Neural cell (in vitro differentiated cells): ENCODE results near the gene LMBRD2. TPM values are rescaled to one million over a fixed set of nuclear protein-coding genes. Genes with fewer than 3 reads are reported as not detected.
A peak's percentile ranks its signal among the peaks of the same experiment; 100 is the strongest.

Experiments used
- H2AFZ ChIP-seq: fragments of 200-600, 300-800 bp; sonication (generic), shearing (Covaris generic); 2 replicates; pipeline ENCODE4 v1.6.0; 2014; ENCODE audit warnings: low read depth, mild to moderate bottlenecking, antibody characterized with exemption, low read length, moderate library complexity
- H3F3A ChIP-seq: fragments of 200-600 bp; shearing (Covaris generic); 2 replicates; pipeline ENCODE4 v1.6.1; 2016; ENCODE audit warnings: mild to moderate bottlenecking, moderate library complexity, mixed read lengths, antibody characterized with exemption, low read length; ENCODE audit not compliant: insufficient read depth, poor library complexity, severe bottlenecking
- H3K27ac ChIP-seq: fragments of 200-600, 300-800 bp; sonication (generic), shearing (Covaris generic); 2 replicates; pipeline ENCODE4 v1.5.1; 2014; ENCODE audit warnings: mild to moderate bottlenecking, low read length, moderate library complexity
- H3K27me3 ChIP-seq: fragments of 300-800, 200-600 bp; sonication (generic), shearing (Covaris generic); 2 replicates; pipeline ENCODE4 v1.6.0; 2014; ENCODE audit warnings: mild to moderate bottlenecking, low read depth, low read length, moderate library complexity; ENCODE audit not compliant: insufficient read depth
- H3K36me3 ChIP-seq: fragments of 300-800, 200-600 bp; sonication (generic), shearing (Covaris generic); 2 replicates; pipeline ENCODE4 v1.5.1; 2014; ENCODE audit warnings: mild to moderate bottlenecking, antibody characterized with exemption, low read length, moderate library complexity; ENCODE audit not compliant: insufficient read depth
- H3K4me2 ChIP-seq: fragments of 300-800, 200-600 bp; sonication (generic), shearing (Covaris generic); 2 replicates; pipeline ENCODE4 v1.6.0; 2014; ENCODE audit warnings: mild to moderate bottlenecking, low read length
- H3K4me3 ChIP-seq: fragments of 300-800, 200-600 bp; sonication (generic), shearing (Covaris generic); 2 replicates; pipeline ENCODE4 v1.5.1; 2014; ENCODE audit warnings: mild to moderate bottlenecking, low read length, moderate library complexity
- H3K79me2 ChIP-seq: fragments of 200-600 bp; shearing (Covaris generic); replicated peaks from 2 replicates; pipeline ENCODE4 v1.6.0; 2014; ENCODE audit warnings: mild to moderate bottlenecking, low read length, moderate library complexity; ENCODE audit not compliant: insufficient read depth
- H3K9ac ChIP-seq: fragments of 300-800, 200-600 bp; sonication (generic), shearing (Covaris generic); 2 replicates; pipeline ENCODE4 v1.6.1; 2016; ENCODE audit warnings: mild to moderate bottlenecking, low read length, mixed read lengths
- H3K9me2 ChIP-seq: fragments of 200-600 bp; shearing (Covaris generic); 2 replicates; pipeline ENCODE4 v1.6.1; 2016; ENCODE audit warnings: mild to moderate bottlenecking, low read length, mixed read lengths; ENCODE audit not compliant: insufficient read depth
- H3K9me3 ChIP-seq: fragments of 200-600, 300-800 bp; sonication (generic), shearing (Covaris generic); 2 replicates; pipeline ENCODE4 v1.6.1; 2016; ENCODE audit warnings: mild to moderate bottlenecking, mixed run types, low read length, moderate library complexity, mixed read lengths
- H4K20me1 ChIP-seq: fragments of 200-600 bp; shearing (Covaris generic); 2 replicates; pipeline ENCODE4 v1.6.1; 2016; ENCODE audit warnings: mild to moderate bottlenecking, mixed run types; ENCODE audit not compliant: insufficient read depth
- EP300 ChIP-seq: fragments of 450-650 bp; conservative IDR thresholded peaks from 2 replicates; pipeline ENCODE4 v1.6.1; 2014; ENCODE audit warnings: antibody characterized with exemption, mild to moderate bottlenecking, moderate library complexity; ENCODE audit not compliant: poor library complexity, severe bottlenecking
- EZH2 ChIP-seq: fragments of 200-600, 300-800 bp; shearing (Covaris generic), sonication (generic); IDR thresholded peaks from 2 replicates; pipeline ENCODE4 v1.6.1; 2014; ENCODE audit warnings: antibody characterized with exemption, low read length, borderline replicate concordance, mild to moderate bottlenecking; ENCODE audit not compliant: insufficient read depth, poor library complexity, severe bottlenecking
- MXI1 ChIP-seq: fragments of 450-650 bp; conservative IDR thresholded peaks from 2 replicates; pipeline ENCODE4 v1.6.1; 2014; ENCODE audit warnings: antibody characterized with exemption, mild to moderate bottlenecking; ENCODE audit not compliant: poor library complexity, severe bottlenecking
- POLR2AphosphoS5 ChIP-seq: IDR thresholded peaks from 2 replicates; pipeline ENCODE4 v1.6.1; 2012
- RAD21 ChIP-seq: fragments of 450-650 bp; conservative IDR thresholded peaks from 2 replicates; pipeline ENCODE4 v1.6.1; 2014; ENCODE audit warnings: antibody characterized with exemption, mild to moderate bottlenecking, moderate library complexity
- SMC3 ChIP-seq: fragments of 450-650 bp; conservative IDR thresholded peaks from 2 replicates; pipeline ENCODE4 v1.6.1; 2014; ENCODE audit warnings: antibody characterized with exemption, mild to moderate bottlenecking, moderate library complexity; ENCODE audit not compliant: poor library complexity
- TAF1 ChIP-seq: IDR thresholded peaks from 2 replicates; pipeline ENCODE4 v1.6.1; 2012; ENCODE audit warnings: low read depth
- polyA plus RNA-seq: library from polyadenylated mRNA; depleted of rRNA; stranded (reverse); fragments of >200 nt; gene quantifications from 2 replicates; pipeline ENCODE4 v1.2.3, GENCODE V29; 2014
- TF ChIP-seq, protein P1 (sequence below): fragments of 450-650 bp; IDR thresholded peaks from 2 replicates; pipeline ENCODE4 v1.5.1; 2014; ENCODE audit warnings: antibody characterized with exemption, mild to moderate bottlenecking, moderate library complexity; ENCODE audit not compliant: poor library complexity, severe bottlenecking
- TF ChIP-seq, protein P2 (sequence below): IDR thresholded peaks from 2 replicates; pipeline ENCODE4 v1.6.1; 2012; ENCODE audit warnings: borderline replicate concordance

Gene LMBRD2
- polyA plus RNA-seq, 1 donor from 2014 or later, result 25.7 TPM

- no peak overlapping the region for H3K4me3 ChIP-seq
- no peaks in the 10 kb centered on the region for H4K20me1 ChIP-seq
- no peaks in the 10 kb centered on the region for H3K9me2 ChIP-seq
- no peaks in the 10 kb centered on the region for H3K27me3 ChIP-seq
- no peak overlapping the region for H3K9ac ChIP-seq
- no peaks in the 10 kb centered on the region for H3K9me3 ChIP-seq
- no peak overlapping the region for H2AFZ ChIP-seq
- peaks cover 14% of the 10 kb centered on the region for H3K36me3 ChIP-seq
- no peak overlapping the region for H3K4me2 ChIP-seq
- no peaks in the 10 kb centered on the region for H3F3A ChIP-seq
- H3K79me2 ChIP-seq, result no peaks in the 10 kb centered on the region
- no peak overlapping the region for H3K27ac ChIP-seq
- TF ChIP-seq, protein P1, sequence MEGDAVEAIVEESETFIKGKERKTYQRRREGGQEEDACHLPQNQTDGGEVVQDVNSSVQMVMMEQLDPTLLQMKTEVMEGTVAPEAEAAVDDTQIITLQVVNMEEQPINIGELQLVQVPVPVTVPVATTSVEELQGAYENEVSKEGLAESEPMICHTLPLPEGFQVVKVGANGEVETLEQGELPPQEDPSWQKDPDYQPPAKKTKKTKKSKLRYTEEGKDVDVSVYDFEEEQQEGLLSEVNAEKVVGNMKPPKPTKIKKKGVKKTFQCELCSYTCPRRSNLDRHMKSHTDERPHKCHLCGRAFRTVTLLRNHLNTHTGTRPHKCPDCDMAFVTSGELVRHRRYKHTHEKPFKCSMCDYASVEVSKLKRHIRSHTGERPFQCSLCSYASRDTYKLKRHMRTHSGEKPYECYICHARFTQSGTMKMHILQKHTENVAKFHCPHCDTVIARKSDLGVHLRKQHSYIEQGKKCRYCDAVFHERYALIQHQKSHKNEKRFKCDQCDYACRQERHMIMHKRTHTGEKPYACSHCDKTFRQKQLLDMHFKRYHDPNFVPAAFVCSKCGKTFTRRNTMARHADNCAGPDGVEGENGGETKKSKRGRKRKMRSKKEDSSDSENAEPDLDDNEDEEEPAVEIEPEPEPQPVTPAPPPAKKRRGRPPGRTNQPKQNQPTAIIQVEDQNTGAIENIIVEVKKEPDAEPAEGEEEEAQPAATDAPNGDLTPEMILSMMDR, result no peak
- no peak for TF ChIP-seq SMC3
These were observed 26.8 kb upstream of the LMBRD2 start for GRCh38 chr5:36178524-36178890.

GRCh38 chr5:36177715-36178523, 26.2 kb upstream of the LMBRD2 start:
- no peak overlapping the region for H3K9ac ChIP-seq

DNA sequence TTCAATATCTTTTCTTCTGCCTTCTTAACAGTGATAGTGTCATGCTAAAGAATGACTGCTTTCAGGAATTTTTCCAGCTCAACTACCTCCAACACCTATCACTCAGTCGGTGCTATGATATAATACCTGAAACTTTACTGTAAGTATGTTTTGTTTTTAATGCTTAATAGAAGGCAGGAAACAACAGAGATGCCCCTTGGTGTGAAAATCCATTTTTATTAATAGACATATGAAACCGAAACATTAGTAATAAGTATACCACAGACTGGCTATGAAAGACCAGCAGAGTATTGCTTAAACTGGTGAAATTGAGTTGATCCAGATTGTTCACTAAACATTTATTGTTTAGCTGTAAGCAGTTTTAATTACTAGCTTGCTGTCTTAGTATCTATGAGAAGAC, 25.5 kb upstream of the LMBRD2 start:
- H3K27ac ChIP-seq, result no peak overlapping the region
- no peaks in the 10 kb centered on the region for H3K79me2 ChIP-seq
- H3K9ac ChIP-seq, result no peak overlapping the region
- H3K9me3 ChIP-seq, result no peaks in the 10 kb centered on the region
- peaks cover 14% of the 10 kb centered on the region for H3K36me3 ChIP-seq
- H3K4me3 ChIP-seq, result no peak overlapping the region
- H4K20me1 ChIP-seq, result no peaks in the 10 kb centered on the region
- H3K27me3 ChIP-seq, result no peaks in the 10 kb centered on the region
- H2AFZ ChIP-seq, result no peak overlapping the region
- no peaks in the 10 kb centered on the region for H3K9me2 ChIP-seq
- no peaks in the 10 kb centered on the region for H3F3A ChIP-seq
- TF ChIP-seq SMC3 (no peak), EP300 (no peak), EZH2 (no peak), POLR2AphosphoS5 (no peak), MXI1 (no peak), RAD21 (no peak), TAF1 (no peak)
- TF ChIP-seq, protein P2, sequence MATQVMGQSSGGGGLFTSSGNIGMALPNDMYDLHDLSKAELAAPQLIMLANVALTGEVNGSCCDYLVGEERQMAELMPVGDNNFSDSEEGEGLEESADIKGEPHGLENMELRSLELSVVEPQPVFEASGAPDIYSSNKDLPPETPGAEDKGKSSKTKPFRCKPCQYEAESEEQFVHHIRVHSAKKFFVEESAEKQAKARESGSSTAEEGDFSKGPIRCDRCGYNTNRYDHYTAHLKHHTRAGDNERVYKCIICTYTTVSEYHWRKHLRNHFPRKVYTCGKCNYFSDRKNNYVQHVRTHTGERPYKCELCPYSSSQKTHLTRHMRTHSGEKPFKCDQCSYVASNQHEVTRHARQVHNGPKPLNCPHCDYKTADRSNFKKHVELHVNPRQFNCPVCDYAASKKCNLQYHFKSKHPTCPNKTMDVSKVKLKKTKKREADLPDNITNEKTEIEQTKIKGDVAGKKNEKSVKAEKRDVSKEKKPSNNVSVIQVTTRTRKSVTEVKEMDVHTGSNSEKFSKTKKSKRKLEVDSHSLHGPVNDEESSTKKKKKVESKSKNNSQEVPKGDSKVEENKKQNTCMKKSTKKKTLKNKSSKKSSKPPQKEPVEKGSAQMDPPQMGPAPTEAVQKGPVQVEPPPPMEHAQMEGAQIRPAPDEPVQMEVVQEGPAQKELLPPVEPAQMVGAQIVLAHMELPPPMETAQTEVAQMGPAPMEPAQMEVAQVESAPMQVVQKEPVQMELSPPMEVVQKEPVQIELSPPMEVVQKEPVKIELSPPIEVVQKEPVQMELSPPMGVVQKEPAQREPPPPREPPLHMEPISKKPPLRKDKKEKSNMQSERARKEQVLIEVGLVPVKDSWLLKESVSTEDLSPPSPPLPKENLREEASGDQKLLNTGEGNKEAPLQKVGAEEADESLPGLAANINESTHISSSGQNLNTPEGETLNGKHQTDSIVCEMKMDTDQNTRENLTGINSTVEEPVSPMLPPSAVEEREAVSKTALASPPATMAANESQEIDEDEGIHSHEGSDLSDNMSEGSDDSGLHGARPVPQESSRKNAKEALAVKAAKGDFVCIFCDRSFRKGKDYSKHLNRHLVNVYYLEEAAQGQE, result no peak
- TF ChIP-seq, protein P1, result no peak
- H3K4me2 ChIP-seq, result no peak overlapping the region

More at GRCh38 chr5:36177715-36178523, 26.2 kb upstream of the LMBRD2 start:
- TF ChIP-seq, protein P1, result peak; percentile 70
- TF ChIP-seq SMC3, result peak; percentile 72
- no peak for TF ChIP-seq EZH2
- peak; percentile 62 for TF ChIP-seq RAD21
- TF ChIP-seq EP300, result no peak
- H3K27ac ChIP-seq, result no peak overlapping the region
- H3K4me3 ChIP-seq, result no peak overlapping the region
- H3K36me3 ChIP-seq, result peaks cover 14% of the 10 kb centered on the region
- H3K9me3 ChIP-seq, result no peaks in the 10 kb centered on the region
- H3K27me3 ChIP-seq, result no peaks in the 10 kb centered on the region
- H3K79me2 ChIP-seq, result no peaks in the 10 kb centered on the region
- H3F3A ChIP-seq, result no peaks in the 10 kb centered on the region
- no peaks in the 10 kb centered on the region for H4K20me1 ChIP-seq
- no peak overlapping the region for H3K4me2 ChIP-seq
- H2AFZ ChIP-seq, result no peak overlapping the region
- H3K9me2 ChIP-seq, result no peaks in the 10 kb centered on the region
